HG03025 (cell line): ENCODE results near the gene MLLT3.
A peak's percentile ranks its signal among the peaks of the same experiment; 100 is the strongest.

Experiments
- ATAC-seq: cut with Tn5 transposase; IDR thresholded peaks from one replicate; pipeline ENCODE4 v1.9.1; 2021; ENCODE audit warnings: mild to moderate bottlenecking, moderate library complexity; ENCODE audit not compliant: unreplicated experiment, low FRiP score

MLLT3 gene

DNA sequence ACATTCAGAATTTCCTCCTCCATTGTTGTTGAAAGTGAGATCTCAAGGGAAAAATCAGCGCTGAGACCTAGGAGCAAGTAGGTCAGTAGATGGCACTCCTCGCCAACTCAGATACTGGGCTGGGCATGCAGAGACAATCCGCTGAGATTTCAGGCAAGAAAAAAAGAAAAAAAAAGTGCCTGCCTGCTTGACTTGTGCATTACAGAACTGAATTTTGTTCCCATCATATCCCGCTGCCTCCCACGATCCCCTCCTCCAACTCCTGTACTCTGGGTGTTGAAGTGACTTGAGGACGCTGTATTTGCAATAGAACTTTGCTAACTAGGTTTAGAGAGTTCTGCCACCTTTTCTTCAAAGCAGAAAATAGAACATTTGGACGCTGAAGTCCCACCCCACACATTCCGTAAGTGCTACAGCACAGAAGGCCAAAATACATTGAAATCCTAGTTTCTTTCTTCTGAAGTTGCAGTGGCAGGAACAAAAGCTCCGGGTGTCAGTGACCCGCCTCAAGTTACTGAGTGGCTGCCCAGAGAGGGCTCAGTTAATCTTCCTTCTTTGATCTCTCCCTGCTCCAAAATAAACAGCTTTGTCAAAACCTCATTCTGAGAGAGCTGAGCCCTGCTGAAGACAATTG is 265.8 kb downstream of the MLLT3 start:
- no peak for ATAC-seq

DNA sequence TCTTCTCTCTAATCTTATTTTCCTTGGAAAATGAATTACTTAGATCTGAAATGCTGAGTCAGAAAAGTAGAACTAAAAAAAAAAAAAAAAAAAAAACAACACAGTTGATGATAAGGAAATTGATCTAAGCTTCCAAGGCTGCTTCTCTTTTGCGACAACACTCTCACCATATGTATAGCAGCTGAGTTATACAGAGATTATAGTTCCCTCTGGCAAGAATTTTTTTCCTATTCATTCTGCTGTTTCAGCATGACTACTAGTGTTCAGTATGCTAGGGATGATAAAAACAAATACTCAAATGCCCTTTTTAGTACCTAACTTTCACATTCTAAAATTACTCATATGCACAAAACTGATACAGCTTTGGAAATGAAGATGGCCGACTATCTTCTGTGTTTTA is 267.3 kb downstream of the MLLT3 start:
- no peak for ATAC-seq

DNA sequence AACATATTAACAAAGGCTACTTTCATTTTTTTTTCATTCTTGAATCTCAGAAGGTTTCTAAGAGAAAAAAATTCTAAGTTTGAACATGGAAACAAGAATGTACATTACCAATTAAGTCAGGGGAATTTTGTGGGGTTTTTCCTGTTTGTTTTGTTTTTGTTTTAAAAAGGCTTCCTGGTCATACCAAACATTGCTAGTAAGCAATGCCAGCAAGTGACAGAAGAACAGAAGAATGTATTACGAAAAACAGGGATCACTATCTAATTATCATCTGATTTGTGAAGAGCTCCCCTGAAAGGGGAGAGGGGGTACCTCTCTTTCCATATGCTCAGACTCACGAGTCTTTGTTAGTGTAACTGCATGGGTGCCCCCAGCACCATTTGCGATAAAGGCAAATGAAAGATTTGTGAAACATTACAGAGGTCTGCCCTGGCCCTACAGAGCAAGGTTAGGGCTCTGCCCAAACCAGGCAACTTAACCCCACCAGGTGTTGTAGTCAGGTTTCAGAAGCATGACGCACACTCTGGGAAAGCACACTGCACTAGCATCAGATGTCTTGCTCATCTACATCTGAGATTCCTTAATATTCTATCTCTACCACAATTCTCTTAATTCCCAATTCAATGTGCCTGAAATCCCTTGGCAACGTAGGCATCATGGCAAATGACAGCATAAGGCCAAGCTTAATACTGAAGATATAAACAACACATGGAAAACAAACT is 268.2 kb downstream of the MLLT3 start:
- ATAC-seq, result no peak

DNA sequence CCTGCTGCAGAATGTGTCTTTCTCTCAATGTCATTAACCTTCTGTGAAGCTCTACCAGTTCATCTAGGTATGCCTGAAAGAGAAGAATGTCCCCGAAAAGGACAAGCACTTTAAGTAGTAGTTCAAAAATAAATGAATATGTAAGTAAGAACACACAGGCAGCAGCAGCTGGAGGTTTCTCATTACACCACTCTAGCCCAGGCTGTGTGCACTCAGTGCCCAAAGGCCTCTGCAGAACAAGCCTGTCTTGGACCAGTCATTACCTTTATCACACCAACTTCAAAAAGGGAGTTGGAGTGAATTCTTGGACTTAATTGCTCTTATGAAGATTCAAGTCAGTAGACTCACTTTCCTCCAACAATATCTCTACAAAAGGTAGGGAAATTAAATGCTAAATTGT is 268.8 kb downstream of the MLLT3 start:
- ATAC-seq, result no peak

DNA sequence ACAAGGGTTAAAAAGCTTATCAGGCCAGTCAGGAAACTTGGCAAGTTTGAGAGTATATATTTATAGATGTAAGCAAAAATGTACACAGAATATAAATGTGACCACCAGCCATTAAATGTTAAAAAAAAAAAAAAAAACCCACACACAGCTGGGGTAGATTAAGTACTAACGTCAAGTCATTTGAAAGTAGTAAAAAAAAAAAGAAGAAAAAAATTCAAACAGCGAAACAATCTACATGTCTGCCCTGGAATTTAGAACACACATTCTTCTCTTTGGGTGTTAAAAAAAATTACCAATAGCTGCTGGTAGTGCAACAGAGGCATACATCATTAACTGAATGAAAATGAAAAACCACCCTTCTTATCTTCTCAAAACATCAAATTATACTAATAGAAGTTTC is 269.7 kb downstream of the MLLT3 start:
- ATAC-seq, result no peak

DNA sequence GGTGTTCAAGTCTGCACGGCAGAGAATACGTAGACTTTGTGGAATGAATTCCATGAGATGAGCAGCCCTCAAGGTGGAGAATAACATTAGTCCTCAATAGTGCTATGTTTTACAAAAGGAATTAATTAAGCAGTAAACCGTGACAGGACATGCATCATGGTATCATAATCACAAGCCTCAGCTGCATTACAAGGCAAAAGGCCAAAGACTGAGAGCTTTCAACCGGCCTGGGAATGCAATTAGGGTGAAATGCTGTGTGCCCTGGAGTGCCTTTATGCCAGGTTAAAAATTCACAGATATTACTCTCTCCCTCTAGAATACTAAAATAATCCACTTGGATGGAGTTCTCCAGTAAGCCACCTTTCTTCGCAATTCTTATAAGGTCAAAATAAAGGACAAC is 270.6 kb downstream of the MLLT3 start:
- no peak for ATAC-seq

DNA sequence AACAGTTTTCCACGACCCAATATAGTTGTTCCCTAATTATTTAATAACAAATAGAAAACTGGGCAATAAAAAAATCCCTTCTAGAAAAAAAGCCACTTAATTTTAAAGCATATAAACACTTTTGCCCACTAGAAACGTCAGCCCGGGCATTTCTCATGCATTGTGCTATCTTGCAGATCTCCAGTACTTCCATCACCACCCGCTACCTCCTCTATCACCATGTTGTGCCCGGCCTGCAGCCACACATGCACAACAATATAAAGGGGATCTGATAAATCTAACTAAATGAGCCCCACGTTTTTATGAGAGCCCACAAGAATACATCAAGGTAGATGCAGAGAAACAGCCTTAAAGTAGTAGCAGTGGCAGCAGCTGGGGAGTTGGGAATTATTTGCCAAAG is 272.7 kb downstream of the MLLT3 start:
- no peak for ATAC-seq

DNA sequence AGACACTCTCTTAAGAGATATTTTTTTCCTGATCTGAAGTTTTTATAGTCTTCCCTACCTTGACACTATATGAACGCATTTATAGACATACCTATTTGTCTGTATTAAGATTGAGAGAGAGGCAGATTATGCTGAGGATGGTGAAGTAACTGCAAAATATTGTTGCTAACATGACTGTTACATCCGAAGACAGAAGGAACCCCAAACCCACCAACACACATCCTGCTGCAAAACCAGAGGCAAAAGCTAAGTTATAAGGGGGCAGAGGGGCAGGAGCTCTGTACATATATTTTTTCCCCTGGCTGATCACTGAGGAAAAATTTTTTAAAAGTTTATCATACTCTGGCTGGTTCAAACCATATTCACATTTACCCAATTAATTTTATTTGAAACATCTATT is 279.0 kb downstream of the MLLT3 start:
- no peak for ATAC-seq

DNA sequence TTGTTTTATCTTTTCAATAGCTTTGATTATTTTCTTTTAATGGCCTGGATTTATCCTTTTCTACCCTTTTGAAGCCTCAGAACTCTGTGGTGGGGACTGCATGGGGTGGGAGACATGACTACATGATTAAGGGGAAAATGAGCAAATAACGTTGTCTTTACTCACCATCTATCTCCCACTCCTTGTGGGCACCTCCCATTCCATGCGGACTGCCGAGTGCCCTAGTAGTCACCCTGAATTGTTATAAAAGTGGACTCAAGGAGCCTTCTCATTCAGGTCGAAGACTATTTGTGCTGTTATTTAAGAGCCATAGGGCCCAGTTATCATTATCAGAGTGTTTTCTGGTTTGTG is 281.8 kb downstream of the MLLT3 start:
- ATAC-seq, result no peak

DNA sequence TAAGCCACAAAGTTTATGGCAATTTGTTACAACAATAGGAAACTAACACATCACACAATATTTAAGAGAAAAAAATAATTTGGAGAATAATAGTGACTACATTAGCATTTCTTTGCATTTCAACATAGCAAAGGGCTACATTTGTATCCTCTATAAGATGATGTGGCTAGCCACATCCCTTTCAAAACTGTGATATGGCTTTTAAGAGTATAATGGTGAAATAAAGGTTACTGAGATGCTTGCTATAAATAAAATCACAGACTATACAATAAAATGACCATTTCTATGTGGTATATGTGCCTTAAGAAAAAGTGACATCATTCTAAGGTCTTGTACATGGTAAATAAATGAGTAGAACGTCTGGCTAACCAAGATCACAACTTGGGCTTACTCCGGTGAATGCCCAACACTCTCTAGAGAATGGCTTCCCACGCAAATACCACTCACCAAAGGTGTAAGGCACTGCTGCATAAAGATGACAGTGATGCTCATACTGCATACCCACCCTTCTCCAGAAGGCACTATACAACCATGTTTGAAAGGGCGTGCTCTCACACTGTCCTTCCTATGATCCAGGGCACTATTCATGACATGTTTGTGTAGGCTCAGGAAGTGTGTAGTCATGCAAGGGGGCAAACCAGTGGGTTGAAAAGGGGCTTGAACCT is 286.5 kb downstream of the MLLT3 start:
- ATAC-seq, result no peak

DNA sequence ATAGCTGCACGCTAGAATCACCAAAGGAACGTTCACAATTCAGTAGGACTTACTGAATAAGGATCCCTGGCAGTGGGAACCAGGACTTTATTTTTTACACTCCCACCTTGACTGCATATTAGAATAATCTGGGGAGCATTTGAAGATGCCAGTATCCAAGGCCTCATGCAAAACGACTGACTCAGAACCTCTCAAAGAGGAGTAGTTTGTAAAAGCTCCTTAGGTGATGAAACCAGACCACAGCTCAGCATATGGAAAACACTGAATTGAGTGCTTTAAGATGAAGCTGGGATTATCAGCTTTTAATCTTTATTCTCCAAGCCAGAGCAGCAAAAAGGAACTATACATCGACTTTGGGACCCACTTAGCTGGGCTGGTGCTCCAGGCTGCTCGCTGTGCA is 288.3 kb downstream of the MLLT3 start:
- no peak for ATAC-seq

DNA sequence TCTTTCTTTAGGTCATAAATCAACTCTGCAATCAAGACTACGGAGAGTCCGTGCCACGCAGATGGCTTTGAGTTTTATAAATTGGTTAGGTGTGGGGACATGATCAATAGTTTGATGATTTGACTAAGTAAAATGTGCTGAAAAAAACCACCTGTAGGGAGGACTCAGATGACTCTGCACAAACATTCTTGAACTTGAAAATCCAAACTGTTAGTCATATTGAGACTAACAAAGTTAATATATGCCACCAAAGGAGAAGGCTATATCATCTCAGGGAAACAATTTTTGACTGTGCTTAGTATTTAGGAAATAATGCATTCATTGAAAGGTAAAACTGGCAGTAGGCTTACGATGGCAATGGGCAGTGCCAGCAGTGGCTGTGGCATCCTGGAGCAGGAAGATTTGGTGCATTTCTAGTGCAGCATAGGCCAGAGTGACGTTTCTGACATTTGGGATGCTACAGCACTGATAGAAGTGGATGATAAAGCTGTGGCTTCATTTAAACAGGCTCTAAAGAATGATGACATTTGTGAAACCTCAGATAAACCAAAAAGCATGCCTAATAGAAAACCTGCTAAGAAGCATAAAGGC is 291.1 kb downstream of the MLLT3 start:
- no peak for ATAC-seq

DNA sequence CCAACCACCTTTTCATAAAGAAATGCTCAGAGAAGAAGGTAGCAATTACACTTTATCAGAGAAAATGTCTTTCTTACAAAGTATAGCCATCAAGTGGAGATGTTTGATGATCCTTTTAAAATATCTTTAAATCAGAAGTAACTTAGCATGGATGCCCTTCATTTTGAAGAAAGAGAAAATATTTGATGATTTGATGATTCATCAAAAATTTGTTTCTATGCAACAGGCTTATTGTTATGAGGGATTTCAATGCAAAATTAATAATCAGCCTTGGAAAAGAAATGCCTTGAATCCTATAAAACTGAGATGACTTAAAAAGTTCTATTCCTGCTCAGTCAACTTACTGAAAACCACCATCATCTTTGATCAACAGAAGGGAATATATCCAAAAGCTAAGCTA is 291.6 kb downstream of the MLLT3 start:
- no peak for ATAC-seq

DNA sequence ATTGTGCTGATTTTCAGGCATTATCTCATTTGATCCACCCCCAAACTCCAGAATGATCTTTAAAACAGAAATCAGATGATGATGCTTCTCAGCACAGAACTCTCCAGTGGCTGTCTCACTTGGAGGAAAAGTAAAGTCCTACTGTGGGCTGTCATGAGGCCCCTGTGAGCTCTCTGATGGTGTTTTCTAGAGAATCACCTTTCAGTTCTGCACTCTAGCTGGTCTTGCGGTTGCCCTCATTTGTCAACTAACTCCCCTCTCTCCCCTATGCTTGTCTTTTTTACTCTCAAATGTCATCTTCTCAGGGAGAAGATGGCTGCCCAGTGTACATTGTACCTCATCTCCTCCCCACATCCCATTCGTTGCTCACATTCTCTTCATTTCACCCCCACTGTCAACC is 295.8 kb downstream of the MLLT3 start:
- peak; percentile 76 for ATAC-seq

DNA sequence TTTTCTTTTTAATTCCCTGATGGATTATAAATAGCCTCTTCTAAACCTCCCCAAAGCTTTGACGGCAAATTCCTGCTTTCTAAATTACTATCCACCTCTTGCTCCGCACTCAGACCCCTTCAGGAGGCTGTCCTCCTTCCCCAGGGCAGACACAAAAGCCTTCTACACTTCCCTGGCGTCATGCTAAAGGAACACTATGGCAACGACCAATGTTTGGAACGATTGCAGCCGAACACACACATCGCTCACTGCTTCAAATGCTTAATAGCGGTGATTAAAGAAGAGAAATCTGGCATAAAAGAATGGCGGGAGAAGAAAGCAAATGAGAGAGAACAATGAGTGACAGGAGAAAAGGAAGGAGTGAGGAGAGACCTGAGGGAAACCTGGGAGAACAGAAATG is 297.3 kb downstream of the MLLT3 start:
- ATAC-seq, result no peak

DNA sequence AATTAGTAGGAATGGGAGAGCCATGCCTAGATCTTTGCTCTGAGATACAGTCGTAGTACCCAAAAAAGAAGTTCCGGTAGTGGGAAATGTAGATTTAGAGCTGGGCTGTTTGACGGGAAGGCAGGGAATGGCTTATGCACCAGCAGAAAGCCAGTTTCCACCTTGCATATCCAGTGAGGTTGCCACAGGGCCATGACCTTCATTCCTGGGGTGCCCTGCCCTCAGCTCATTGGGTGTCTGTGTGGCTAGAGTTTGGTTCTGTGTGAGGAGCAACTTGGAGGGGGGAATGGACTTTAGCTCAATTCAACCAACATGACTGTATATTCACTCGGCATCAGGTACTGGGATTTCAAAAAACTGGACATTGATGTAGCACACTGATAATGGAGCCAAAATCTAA is 300.1 kb downstream of the MLLT3 start:
- no peak for ATAC-seq

DNA sequence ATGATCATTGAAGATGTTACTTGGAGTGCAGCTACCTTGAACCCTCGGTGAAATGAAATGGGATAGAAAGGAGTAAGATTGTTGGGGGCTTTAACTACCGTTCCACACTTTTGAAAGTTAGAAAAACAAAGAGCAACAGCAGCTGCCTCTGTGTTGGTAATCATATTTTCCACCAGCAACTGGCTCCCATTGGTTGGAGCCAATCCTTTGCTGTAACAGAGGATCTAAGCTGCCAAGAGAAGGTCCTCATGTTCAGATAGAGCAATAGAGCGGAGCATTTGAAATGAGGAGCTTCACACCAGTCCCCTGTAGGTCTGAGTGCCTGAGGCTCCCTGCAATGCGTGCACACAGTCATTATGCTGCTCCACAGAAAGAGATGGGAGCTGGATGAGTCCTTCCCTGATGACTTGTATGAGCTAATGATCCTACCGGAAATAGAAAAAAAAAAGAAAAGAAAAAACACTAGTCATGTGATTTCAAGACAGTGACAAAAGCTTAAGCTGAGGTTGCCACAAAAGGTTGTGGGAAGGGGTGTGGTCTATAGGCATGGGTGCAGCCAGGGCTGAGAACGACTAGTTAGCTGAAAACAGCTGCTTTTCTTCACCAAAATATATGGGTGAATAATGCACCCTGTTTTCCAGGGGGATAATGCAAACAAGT is 300.7 kb downstream of the MLLT3 start:
- ATAC-seq, result no peak

DNA sequence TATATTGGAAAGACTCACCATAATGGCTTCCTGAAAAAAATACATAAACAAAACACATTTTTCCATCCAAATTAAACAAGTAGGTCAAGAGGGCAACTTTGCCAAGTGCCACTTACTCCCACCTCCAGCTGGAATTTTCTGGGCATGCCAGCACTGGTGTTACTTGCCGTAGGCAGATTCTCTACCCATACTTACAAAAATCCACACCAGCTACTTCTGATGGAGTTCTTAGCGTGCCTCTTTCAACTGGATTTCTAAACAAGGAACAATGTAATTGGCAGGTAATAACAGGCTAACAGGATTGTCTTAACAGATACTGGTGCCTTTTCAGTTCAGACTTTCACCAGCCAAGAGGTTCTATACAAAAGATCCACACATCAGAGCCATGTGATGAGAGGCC is 301.4 kb downstream of the MLLT3 start:
- ATAC-seq, result no peak

DNA sequence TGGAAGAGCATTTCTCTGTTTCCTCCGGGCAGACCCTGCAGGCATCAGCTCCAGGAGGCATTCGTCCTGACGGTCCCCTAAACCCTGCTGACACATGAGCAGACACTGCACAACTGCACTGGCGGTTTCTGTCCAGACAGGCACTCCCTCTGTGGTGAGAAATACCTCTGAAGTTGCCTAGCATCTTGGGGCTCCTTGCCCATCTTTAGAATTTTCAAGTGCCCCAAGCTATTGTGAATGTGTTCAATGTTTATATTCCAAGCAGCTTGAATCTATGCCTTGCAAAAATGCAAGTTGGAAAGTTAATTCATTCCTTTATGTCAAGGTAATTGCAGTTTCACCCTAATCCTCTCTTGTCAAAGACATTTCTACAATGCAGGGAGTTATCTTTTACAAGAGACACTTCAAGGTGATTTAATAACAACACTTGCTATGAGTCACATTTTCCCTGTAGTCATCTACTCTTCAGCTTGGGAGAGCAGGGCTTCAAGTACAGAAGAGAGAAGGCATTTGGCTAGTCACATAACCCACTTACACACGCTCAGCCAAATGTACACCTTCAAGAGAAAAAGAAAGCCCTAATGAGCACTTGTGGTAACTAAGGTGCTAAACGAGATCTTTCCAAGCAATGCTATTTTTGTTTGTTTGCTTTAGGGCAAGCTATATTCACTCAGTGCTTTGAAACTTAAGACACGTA is 302.5 kb downstream of the MLLT3 start:
- no peak for ATAC-seq

DNA sequence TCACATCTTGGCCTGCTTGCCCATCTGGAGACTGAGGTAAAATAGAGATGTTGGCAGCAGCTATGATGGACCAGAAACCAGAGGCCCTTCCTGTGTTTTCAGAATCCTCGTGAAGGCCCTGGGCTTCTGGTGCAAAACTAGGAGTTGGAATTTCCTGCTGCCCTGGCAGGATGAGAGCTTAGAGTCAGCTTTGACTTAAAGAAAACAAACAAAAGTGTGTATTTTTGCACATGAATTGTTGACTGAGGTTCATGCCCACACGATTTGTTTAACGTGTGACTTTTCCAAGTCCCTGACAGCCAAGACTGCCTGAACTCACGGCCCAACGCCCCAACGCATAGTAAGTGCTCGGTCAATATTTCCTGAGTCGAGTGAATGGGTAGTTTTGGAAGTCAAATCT is 303.1 kb downstream of the MLLT3 start:
- ATAC-seq, result no peak

DNA sequence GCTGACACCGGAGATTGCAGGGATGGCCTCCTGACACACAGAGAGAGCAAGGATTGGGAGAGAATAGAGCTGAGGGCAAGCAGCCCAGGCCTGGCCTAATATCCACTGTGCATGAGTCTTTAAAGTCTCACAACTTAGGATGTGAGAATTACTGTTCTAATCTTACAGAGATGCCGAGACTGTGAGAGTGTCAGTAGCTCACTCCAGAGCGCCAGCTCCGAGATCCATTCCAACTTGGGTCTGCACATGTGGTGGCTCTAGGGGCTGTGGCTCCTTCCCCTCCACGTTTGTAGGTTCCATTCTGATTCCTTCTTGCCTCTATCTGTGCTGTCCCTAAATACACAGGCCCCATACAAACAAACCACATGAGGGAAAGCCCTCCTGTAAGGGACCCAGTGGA is 304.6 kb downstream of the MLLT3 start:
- ATAC-seq, result no peak
